Head of caudate nucleus (tissue), 42 donors: Measurements from ENCODE around the gene TRAF3IP1.
"Not testable (repeated sequence)": the region's sequence is repeated elsewhere in the genome, so short reads cannot be mapped to it uniquely, and the experiment has no call there.

Experiments used
- DNase-seq, 42 donors: peaks; one replicate each; pipeline versions ENCODE4 v3.0.0 to v3.0.0-alpha.2; 2020 to 2021; ENCODE audit warnings: mixed read lengths in 7 of 42
- intact Hi-C: fragments of 100-400 bp; cut with DNase I; formaldehyde crosslinking; loops from one replicate; pipeline ENCODE4 v1.15.0; 2022

TRAF3IP1 gene

DNA sequence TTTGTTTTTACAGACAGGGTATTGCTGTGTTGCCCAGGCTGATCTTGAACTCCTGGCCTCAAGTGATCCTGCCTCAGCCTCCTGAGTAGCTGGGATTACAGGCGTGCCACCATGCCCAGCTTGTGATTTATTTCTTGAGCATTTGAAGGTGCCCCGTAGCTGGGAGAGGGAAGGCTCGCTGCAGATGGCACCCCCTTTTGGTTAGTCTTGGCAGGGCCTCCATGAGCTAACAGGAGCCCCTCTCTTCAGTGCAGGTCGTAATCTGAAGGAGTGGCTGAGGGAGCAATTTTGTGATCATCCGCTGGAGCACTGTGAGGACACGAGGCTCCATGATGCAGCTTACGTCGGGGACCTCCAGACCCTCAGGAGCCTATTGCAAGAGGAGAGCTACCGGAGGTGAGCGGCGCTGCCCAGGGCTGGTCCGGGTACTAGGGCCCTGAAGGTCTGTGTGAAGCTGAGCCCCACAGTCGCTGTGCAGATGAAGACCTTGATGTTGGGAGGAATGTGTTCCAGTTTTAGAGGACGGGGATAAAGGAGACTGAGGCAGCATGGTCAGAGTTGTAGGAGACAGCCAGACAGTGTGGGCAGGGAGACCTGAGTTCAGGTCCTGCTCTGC lies 113.1 kb downstream of the TRAF3IP1 start:
- no peak for DNase-seq
- intact Hi-C loops = no loop called here

DNA sequence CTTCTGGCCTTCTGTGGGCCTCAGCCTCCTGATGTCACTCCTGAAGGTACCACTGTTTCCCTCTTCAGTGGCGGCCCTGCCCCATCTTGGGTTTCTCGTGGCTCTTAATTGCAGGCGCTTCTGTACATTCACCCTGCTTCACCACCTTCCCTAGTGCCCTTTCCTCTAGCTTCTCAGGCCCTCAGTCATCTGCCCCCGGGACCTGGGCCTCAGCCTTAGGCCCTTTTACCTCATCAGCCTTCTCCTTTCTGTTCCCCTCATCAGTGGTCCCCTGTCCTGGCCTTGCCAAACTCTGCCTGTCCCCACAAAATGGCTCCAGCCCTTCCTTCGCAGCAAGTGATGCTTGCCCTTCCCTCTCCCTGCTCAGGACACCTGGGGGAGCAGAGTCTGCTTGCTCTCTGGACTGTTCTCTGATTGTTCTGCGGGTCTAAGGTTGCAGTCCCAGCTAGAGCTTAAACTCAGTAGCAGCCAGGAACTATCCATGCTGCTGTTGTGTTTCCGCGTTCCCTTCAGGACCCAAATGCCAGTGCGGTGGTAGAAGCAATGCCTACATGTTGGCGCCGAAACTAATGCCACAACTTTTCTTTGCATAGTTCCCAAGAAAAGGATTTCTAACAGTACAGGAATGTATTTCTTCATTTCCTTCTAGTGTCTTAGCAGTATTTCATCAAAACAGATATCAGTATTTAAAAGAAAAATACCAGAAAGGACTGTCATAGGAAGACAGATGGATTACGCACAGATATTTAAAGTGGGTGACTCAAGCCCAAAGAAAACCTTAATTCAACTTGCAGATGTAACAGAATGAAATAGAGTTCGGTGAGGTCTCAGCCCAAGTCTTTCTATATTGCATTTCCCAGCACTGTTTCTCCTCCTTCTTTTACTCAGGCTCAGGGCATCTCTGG lies 113.9 kb downstream of the TRAF3IP1 start:
- DNase-seq = no peak
- intact Hi-C loops = no loop called here

DNA sequence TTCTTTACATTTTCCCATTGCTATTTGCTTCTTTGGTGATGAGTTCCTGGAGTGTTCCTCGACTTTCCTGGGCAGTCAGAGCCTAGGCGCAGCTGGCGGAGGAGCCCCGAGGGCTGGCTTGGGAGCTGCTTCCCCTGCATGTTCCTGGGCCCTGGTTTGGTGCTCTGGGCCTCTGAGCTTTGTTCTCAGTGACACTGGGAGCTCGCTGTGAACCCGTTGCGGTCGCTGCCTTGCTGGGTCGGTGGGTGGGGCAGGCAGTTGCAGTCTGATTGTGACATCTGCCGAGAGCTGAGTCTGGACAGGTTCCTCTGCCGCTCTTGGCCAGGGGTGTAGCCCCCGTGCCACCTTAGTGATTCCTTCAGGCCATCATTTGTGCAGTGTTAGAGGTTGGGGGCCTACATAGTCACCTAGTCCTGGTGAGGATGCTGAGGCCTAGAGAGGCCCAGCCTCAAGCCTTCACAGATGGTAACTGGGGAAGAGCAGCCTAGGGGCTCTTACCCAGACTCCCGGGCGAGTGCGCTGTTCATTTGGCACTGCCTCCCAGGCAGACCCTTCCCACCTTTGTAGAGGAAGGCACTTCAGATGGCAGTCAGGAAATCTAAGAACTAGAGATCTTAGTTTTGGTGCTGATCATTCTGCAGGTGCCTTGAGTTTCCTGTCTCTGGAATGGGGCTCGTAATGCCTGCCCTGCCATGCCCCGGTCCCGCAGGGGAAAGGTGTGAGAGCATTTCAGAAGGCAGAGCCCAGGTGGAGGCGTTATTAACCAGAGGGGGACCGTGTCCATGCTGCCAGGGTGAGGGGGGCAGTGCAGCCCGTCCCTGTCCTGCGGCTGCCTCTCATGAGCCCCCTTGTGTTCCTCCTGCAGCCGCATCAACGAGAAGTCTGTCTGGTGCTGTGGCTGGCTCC lies 114.8 kb downstream of the TRAF3IP1 start:
- no peak for DNase-seq
- intact Hi-C loops = no loop called here

DNA sequence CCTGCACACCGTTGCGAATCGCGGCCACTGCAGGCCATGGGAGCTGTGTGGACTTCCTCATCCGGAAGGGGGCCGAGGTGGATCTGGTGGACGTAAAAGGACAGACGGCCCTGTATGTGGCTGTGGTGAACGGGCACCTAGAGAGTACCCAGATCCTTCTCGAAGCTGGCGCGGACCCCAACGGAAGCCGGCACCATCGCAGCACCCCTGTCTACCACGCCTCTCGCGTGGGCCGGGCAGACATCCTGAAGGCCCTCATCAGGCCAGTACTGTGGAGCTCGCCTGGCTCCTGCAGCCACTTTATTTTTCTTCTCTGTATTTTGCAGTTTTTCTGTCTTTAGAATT lies 115.4 kb downstream of the TRAF3IP1 start:
- intact Hi-C loops = no loop called here
- DNase-seq = no peak

DNA sequence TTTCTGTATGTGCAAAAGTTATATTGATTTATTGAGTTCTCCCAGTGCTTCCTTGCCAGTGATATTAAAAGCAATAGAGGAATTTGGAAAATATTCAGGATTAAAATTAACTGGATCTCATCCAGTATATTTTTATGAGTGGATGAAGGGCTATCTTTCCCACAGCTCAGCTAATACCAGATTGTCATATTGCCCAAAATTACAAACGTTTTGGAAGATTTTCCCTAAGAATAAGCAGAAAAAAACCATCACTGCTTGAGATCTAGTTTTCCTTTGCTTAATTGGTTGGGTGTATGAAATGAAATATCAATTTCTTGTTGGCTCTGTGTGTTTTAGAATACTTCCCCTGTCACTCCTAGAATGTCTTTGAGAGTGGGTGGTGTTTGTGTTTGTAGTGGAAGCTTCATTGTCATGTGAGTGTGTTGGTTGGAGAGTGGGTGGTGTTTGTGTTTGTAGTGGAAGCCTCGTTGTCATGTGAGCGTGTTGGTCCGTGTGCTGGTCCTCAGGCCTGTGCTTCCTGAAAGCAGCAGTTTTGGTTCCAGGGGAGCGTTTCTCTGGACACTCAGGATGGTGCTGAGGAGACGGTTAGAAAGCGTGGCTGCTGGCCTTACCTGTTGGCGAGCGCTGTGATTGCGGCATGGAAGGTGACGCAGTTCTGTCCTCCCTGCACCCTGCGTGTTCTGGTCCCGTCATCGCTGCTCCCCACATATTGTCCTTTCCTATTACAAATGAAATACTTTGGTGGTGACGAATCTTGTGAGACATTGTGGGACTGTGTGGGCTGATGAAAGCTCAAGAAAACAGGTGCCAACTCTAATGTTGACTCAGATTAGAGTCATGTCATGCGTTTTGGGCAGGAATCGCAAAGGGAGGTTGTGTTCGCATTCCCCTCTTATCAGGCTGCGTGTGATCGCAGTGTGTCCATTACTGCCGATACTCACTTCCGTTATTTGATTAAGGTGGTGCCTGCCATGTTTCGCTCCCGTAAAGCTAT lies 118.8 kb downstream of the TRAF3IP1 start:
- intact Hi-C loops = no loop called here
- DNase-seq = peak in 11 of 42 donors; percentile 11 to 53 (median 35)

DNA sequence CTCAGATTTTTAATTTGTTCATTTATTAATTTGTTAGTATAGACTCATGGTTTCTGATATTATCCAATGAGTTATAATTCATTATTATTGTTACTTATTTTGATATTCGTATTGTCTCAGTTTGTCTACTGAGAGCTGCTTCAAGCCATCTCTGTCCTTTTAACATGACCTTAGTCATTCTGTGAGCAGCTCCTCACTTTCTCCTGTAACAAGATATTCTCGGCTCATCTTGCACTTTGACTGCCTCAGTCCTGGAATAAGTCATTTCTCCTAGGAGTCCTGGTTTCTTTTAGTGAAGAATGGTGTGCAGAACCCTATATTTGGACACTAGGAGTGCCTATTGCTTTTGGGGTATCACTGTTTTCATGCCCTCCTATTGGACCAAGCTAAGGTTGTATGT lies 119.6 kb downstream of the TRAF3IP1 start:
- no peak for DNase-seq
- intact Hi-C loops = no loop called here

DNA sequence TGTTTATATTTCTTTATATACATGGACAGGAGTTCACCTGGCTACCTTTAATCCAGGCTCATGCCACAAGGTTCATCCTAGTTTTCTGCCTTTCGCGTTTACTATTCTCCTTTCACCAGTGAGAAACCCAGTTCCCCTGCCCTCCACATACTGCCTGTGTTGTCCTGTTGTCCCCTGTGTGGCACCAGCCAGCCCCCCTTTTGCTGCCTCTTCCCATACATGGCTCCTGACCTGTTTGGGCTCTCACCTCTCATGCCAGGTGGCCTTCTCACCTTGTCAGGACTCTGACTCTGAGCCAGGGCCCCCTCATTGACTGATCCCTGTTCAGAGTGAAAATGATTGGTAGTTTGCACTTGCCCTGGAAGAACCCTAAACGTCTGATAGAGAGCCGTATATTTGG lies 120.0 kb downstream of the TRAF3IP1 start:
- intact Hi-C loops = no loop called here
- DNase-seq = no peak

DNA sequence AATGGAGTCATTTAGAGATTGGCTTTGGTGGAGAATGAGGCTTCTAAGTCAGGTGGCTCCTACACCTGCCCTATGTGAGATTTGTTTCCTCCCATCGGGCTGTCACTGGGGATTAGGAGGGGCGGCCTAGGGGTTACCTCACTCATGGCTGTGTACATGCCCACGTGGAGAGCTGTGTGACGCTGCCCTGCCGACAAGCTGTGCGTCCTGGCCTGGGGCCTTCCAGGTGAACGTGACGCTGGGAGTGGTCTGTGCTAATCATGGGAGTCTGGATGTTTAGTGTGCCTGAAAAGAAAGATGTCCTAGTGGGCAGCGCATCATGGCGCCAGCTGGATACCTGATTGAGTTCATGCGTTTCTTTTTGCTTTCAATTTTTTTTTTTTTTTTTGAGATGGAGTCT lies 120.4 kb downstream of the TRAF3IP1 start:
- intact Hi-C loops = no loop called here
- DNase-seq = no peak

DNA sequence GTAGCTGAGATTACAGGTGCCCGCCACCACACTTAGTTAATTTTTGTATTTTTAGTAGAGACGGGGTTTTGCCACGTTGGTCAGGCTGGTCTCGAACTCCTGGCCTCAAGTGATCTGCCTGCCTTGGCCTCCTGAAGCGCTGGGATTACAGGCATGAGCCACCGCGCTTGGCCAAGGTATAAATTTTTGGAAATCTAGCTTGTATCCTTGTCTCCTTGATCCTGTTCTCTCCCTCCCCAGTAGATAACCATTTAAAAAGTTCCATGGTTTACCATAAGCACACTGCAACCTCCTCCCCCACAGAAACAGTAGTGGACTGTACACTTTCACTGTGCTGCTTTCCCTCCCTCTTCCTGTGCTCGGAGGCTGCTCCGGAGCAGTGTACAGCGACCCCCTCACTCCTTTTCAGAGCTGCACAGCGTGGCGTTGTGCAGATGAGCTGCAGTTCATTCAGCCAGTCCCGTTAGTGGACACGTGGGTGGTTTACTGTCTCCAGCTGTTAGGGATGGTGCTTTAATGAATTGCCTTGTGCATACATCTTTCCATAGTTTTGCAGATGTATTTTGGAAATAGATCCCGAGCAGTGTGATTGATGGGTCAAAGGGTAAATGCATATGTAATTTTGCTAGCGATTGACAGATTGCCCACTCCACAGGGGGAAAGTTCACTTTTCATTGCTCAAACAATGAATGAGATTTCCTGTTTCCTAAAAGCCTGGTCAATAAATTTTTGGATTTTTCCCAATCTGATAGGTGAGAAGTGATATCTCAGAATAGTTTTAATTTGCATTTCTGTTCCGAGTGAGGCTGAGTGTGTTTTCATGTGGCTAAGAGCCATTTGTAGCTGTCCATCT lies 121.2 kb downstream of the TRAF3IP1 start:
- no peak for DNase-seq
- intact Hi-C loops = no loop called here

DNA sequence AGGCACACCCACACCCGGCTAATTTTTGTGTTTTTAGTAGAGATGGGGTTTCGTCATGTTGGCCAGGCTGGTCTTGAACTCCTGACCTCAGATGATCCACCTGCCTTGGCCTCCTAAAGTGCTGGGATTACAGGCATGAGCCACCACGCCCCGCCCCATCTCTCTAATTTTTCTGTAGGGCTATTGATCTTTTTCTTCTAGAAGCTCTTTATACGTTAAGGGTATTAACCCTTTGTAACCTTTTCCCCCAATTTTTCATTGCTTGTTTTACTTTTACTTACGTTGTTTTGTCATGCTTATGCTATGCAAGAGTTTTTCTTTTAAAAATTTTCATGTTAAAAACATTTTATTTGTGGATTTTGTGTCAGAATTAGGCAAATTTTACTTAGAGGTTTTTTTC lies 121.9 kb downstream of the TRAF3IP1 start:
- DNase-seq, intact Hi-C loops: not testable (repeated sequence)

DNA sequence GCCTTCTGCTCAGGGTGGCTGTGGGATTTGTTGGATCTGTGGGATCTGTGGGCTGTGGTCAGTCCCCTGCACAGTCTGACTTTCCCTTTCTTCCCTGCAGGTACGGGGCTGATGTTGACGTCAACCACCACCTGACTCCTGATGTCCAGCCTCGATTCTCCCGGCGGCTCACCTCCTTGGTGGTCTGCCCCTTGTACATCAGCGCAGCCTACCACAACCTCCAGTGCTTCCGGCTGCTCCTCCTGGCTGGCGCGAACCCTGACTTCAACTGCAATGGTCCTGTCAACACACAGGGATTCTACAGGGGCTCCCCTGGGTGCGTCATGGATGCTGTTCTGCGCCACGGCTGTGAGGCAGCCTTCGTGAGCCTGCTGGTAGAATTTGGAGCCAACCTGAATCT lies 123.9 kb downstream of the TRAF3IP1 start:
- peak in 1 of 42 donors; percentile 34 for DNase-seq
- intact Hi-C loops = no loop called here

DNA sequence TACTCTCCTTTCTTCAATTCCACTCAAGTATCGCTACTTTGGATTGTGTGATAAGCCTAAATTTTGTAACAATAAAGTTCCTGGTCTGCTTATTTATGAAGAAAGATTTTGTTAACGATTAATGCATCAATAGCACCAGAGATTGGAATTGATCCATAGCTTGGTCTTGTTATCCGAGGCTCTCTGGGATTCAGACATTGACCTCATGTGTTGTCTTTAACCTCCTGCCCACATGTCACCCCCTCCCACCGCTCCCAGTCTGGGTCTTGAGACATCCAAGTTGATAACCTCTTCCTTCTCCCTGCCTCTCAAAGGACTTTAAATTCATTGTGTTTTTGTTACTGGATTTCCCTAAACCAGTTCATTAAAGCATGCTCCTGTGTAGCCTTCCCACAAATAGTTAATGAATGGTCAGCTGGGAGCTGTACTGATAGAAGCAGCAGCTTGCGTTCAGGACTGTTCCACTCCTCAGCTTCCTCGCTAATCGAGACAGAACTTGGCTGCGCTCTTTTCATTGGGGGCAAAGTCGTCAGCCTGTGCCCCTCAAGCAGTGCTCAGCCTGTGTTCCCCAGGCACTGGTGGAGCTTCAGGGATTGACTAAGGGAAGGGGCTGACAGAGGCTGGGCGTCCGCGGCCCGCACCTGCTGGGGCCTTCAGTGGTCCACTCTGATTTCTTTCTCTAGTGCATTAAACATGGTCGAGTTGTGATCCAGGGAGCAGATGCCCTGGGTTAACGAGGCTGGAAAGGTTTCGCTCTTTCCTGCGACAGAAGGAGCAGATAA lies 125.3 kb downstream of the TRAF3IP1 start:
- intact Hi-C loops = no loop called here
- DNase-seq = no peak

DNA sequence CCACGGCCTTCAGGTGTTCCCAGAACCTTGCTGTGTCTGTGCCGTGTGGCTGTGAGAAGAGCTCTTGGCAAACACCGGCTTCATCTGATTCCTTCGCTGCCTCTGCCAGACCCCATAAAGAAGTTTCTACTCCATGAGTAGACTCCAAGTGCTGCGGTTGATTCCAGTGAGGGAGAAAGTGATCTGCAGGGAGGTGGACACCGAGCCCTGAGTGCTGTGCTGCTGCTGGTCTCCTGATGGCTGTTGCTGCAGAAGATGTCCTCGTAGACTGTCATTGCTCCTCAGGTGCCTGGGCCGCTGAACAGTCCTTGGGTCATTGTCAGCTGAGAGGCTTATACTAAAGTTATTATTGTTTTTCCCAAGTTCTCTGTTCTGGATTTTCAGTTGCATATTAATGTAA lies 126.1 kb downstream of the TRAF3IP1 start:
- intact Hi-C loops = no loop called here
- peak in 2 of 42 donors; percentile 1 to 13 for DNase-seq

DNA sequence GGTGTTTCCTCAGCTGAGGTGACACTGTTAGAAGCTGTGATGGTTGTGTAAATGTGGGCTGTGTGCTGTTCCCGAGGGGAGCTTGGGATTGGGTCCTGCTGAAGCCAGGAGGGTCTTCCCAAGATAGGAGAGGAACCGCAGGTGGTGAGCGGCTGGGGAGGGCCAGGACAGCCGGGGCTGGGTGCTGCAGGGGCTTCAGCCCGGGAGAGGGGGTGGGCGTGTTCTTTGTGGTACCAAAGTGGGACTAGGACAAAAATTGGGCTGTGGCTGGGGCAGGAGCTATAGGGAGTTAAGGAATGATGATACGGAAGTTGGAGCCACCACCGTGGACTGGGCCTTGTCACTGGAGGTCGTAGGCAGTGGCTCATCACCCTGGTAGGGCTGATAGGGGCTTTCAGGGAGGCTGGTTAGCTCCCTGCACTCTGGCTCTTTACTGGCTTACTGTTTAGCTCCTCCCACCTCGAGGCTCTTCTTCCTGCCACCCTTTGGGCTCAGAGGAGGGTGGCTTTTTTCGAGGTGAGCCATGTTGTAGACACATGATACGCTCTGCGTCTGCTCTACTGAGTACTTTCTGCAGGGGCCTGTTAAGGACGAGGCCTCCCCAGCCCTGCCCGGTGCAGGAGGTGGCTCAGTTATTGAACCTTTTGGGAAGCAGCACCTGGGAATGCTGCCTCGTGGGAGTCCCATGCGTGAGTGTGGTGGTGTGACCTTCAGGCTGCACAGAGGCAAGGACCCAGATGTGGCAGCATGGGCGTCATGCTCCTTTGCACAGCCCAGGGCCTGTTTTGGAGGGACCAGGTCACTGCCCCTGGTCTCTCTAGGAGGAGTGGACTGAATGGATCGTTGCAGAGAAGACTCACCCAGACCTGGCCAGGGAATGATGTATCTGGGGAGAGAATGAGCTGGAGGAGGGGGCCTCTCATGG lies 128.0 kb downstream of the TRAF3IP1 start:
- intact Hi-C loops = no loop called here
- DNase-seq = peak in 2 of 42 donors; percentile 3 to 30

DNA sequence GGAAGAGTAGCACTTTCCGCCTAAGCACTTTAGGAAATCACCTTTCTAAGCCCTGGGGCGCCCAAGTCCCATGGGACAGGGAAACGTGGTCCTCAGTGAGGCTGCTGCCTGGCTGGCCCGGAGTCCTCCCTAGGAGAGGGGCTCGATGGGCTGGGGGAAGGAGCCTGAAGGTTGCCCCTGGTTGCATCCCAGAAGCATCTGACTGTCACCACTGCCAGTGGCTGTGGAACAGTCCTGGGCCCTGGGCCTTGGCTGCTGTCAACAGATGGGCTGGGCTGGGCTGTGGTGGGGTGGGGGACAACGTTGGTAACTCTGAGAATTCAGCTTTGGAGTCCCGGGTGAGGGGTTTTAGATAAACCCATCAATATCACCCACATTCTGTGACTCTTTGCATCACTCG lies 128.9 kb downstream of the TRAF3IP1 start:
- DNase-seq = peak in 2 of 42 donors; percentile 6 to 35
- intact Hi-C loops = no loop called here

DNA sequence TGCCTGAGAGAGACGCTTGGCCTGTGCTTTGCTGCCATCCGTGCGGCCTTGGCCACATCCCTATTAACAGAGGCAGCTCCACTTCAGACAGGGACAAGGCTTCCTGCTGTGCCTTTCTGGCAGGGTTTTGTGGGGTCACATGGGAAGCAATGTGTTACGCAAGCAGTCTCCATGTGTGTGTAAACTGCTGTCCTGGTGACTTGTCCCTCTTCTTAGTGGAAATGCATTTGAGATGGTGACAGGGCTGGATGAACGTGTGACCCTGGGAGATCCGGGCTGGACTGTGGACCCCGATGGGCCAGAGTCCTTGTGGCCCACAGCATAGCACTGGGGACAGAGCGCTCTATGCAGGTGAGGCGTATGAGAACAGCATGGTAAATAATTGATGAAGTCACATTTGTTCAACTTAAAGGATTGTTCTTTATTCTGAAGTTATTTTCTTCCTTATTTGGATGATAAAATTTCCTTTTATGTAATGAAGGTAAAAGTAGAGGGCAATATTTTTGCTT lies 129.6 kb downstream of the TRAF3IP1 start:
- intact Hi-C loops = no loop called here
- DNase-seq = peak in 20 of 42 donors; percentile 12 to 74 (median 38)
